HepG2 (cell line): ENCODE measurements around the gene IPO5. TPM values are rescaled to one million over a fixed set of nuclear protein-coding genes. Genes with fewer than 3 reads are reported as not detected.

ENCODE experiments used
- ADNP ChIP-seq: sonication (generic); formaldehyde crosslinking; IDR thresholded peaks from 2 replicates; pipeline ENCODE4 v1.4.0; 2020; ENCODE audit warnings: missing genetic modification reagents
- ATF6 ChIP-seq: sonication (generic); formaldehyde crosslinking; conservative IDR thresholded peaks from 2 replicates; pipeline ENCODE4 v1.4.0; 2020; ENCODE audit warnings: missing genetic modification reagents
- BRD4 ChIP-seq: sonication (generic); formaldehyde crosslinking; IDR thresholded peaks from 2 replicates; pipeline ENCODE4 v1.4.0; 2020; ENCODE audit warnings: missing genetic modification reagents
- ELF3 ChIP-seq: IDR thresholded peaks from 2 replicates; pipeline ENCODE4 v1.6.1; 2016; ENCODE audit warnings: missing genetic modification reagents, missing compliant biosample characterization
- ETS1 ChIP-seq: sonication (generic); formaldehyde crosslinking; IDR thresholded peaks from 2 replicates; pipeline ENCODE4 v1.4.0; 2020; ENCODE audit warnings: missing genetic modification reagents
- ETV5 ChIP-seq: IDR thresholded peaks from 2 replicates; pipeline ENCODE4 v1.6.1; 2018; ENCODE audit warnings: missing biosample characterization, missing genetic modification reagents, inconsistent platforms, borderline replicate concordance
- FOXP1 ChIP-seq, 2 experiments: fragments of 450-650 bp in 1 of 2; IDR thresholded peaks; 2 replicates each; pipeline ENCODE4 v1.6.1; 2017 to 2018; ENCODE audit warnings: antibody characterized with exemption in 1 of 2
- GATAD2A ChIP-seq: IDR thresholded peaks from 2 replicates; pipeline ENCODE4 v1.6.1; 2016
- NCOA2 ChIP-seq: sonication (generic); formaldehyde crosslinking; IDR thresholded peaks from 2 replicates; pipeline ENCODE4 v1.8.0; 2022; ENCODE audit warnings: inconsistent platforms
- NFIB ChIP-seq: sonication (generic); formaldehyde crosslinking; IDR thresholded peaks from 2 replicates; pipeline ENCODE4 v1.9.0; 2021; ENCODE audit warnings: missing genetic modification reagents, mild to moderate bottlenecking, borderline replicate concordance
- SIX1 ChIP-seq: sonication (generic); formaldehyde crosslinking; IDR thresholded peaks from 2 replicates; pipeline ENCODE4 v1.4.0; 2020; ENCODE audit warnings: missing genetic modification reagents, borderline replicate concordance
- SP5 ChIP-seq: IDR thresholded peaks from 2 replicates; pipeline ENCODE4 v1.6.1; 2016; ENCODE audit warnings: low read depth, borderline replicate concordance
- TBX3 ChIP-seq: fragments of 450-650 bp; IDR thresholded peaks from 2 replicates; pipeline ENCODE4 v1.6.1; 2017; ENCODE audit warnings: antibody characterized with exemption, mild to moderate bottlenecking, inconsistent platforms, borderline replicate concordance
- TP53 ChIP-seq: sonication (generic); formaldehyde crosslinking; conservative IDR thresholded peaks from 2 replicates; pipeline ENCODE4 v1.4.0; 2020; ENCODE audit warnings: missing genetic modification reagents
- WIZ ChIP-seq: sonication (generic); formaldehyde crosslinking; IDR thresholded peaks from 2 replicates; pipeline ENCODE4 v1.5.1; 2020; ENCODE audit warnings: mild to moderate bottlenecking, missing genetic modification reagents
- ZFP36 ChIP-seq: fragments of 150-350 bp; IDR thresholded peaks from 2 replicates; pipeline ENCODE4 v1.6.1; 2018; ENCODE audit warnings: borderline replicate concordance, low read length, low read depth; ENCODE audit not compliant: partially characterized antibody
- ZFP37 ChIP-seq: sonication (generic); formaldehyde crosslinking; IDR thresholded peaks from 2 replicates; pipeline ENCODE4 v1.4.0; 2020; ENCODE audit warnings: missing genetic modification reagents, borderline replicate concordance
- ZNF207 ChIP-seq: fragments of 450-650 bp; IDR thresholded peaks from 2 replicates; pipeline ENCODE4 v1.6.1; 2016; ENCODE audit warnings: antibody characterized with exemption, borderline replicate concordance
- ZNF24 ChIP-seq: fragments of 450-650 bp; IDR thresholded peaks from 2 replicates; pipeline ENCODE4 v1.6.1; 2017; ENCODE audit warnings: antibody characterized with exemption, mild to moderate bottlenecking
- ZNF326 ChIP-seq: sonication (generic); formaldehyde crosslinking; IDR thresholded peaks from 2 replicates; pipeline ENCODE4 v1.4.0; 2020; ENCODE audit warnings: missing genetic modification reagents, borderline replicate concordance
- ZNF414 ChIP-seq: sonication (generic); formaldehyde crosslinking; IDR thresholded peaks from 2 replicates; pipeline ENCODE4 v1.5.0; 2020; ENCODE audit warnings: missing genetic modification reagents
- ZNF589 ChIP-seq: sonication (generic); formaldehyde crosslinking; conservative IDR thresholded peaks from 2 replicates; pipeline ENCODE4 v1.8.0; 2022; ENCODE audit warnings: mild to moderate bottlenecking, moderate library complexity, missing genetic modification reagents
- ZNF605 ChIP-seq: sonication (generic); formaldehyde crosslinking; IDR thresholded peaks from 2 replicates; pipeline ENCODE4 v1.8.0; 2022; ENCODE audit warnings: mild to moderate bottlenecking, missing genetic modification reagents
- ZNF644 ChIP-seq: IDR thresholded peaks from 2 replicates; pipeline ENCODE4 v1.6.1; 2016; ENCODE audit warnings: low read depth
- ZNF709 ChIP-seq: sonication (generic); formaldehyde crosslinking; IDR thresholded peaks from 2 replicates; pipeline ENCODE4 v1.5.0; 2020; ENCODE audit warnings: mild to moderate bottlenecking, missing genetic modification reagents
- polyA plus RNA-seq, 8 experiments: library from polyadenylated mRNA; depleted of rRNA in 3 of 8; stranded (reverse) in 7 of 8; unstranded in 1 of 8; fragments of >200 nt; fragmentation: Illumina TruSeq in 4 of 8; extraction: Trizol in 4 of 8; gene quantifications; 2 replicates each; pipeline versions ENCODE4 v1.2.1 to v1.2.3, GENCODE V29; 2011 to 2016; ENCODE audit warnings: low read depth in 4 of 8, missing spikeins in 1 of 8, mixed read lengths in 1 of 8; ENCODE audit not compliant: insufficient read depth in 1 of 8
- total RNA-seq, 5 experiments: library from RNA; depleted of rRNA; stranded (reverse); fragments of >200 nt; fragmentation: Illumina TruSeq; extraction: Trizol; gene quantifications; 2 replicates each; pipeline ENCODE4 v1.2.3, GENCODE V29; 2016; ENCODE audit warnings: low read depth in 1 of 5
- TF ChIP-seq, protein P1 (sequence below): sonication (generic); formaldehyde crosslinking; IDR thresholded peaks from 2 replicates; pipeline ENCODE4 v1.5.1; 2020; ENCODE audit warnings: mild to moderate bottlenecking, moderate library complexity, missing genetic modification reagents
- TF ChIP-seq, protein P2 (sequence below): sonication (generic); formaldehyde crosslinking; IDR thresholded peaks from 2 replicates; pipeline ENCODE4 v1.5.0; 2020; ENCODE audit warnings: missing genetic modification reagents

The IPO5 gene
- total and polyA plus RNA-seq, 2 of the 13 experiments (the other 11 are each of a cell fraction or from before 2014, with no cell fraction given), result 155 to 242 TPM

- TF ChIP-seq ZNF605 (CRISPR knock-in tag), result 0 out of 2 replicates have a peak, but pooled peaks have one; percentile 46
- no peak for TF ChIP-seq ETS1 (CRISPR knock-in tag)
- peak; percentile 65; the same call in 1 of the 2 replicates for TF ChIP-seq GATAD2A
- no peak for TF ChIP-seq WIZ (CRISPR knock-in tag)
- no peak for TF ChIP-seq ZNF589 (CRISPR knock-in tag)
- TF ChIP-seq BRD4 (CRISPR knock-in tag), result no peak
- no peak; the same call in 1 of the 2 replicates for TF ChIP-seq ADNP (CRISPR knock-in tag)
- no peak for TF ChIP-seq ZFP36
- peak; percentile 47; the same call in 1 of the 2 replicates for TF ChIP-seq TBX3
- no peak for TF ChIP-seq ZNF207
- no peak for TF ChIP-seq ZNF24
- TF ChIP-seq ZNF709, result 0 out of 2 replicates have a peak, but pooled peaks have one; percentile 42
- peak; percentile 96 for TF ChIP-seq NFIB (CRISPR knock-in tag)
- TF ChIP-seq ELF3 (CRISPR knock-in tag), result peak; percentile 87
- peak; percentile 34; the same call in 1 of the 2 replicates for TF ChIP-seq SP5 (CRISPR knock-in tag)
- peak; percentile 62 for TF ChIP-seq FOXP1 (IDR thresholded peaks at IDR 0.05)
- TF ChIP-seq FOXP1 (CRISPR knock-in tag; IDR thresholded peaks at IDR 0.05), result peak; percentile 91
- peak; percentile 87 for TF ChIP-seq NCOA2 (CRISPR knock-in tag)
- no peak for TF ChIP-seq ZNF326 (CRISPR knock-in tag)
- TF ChIP-seq TP53 (CRISPR knock-in tag), result 0 out of 2 replicates have a peak, but pooled peaks have one; percentile 23
- TF ChIP-seq ZNF414, result no peak
- TF ChIP-seq ZFP37 (CRISPR knock-in tag), result 0 out of 2 replicates have a peak, but pooled peaks have one; percentile 47
- TF ChIP-seq, protein P1, sequence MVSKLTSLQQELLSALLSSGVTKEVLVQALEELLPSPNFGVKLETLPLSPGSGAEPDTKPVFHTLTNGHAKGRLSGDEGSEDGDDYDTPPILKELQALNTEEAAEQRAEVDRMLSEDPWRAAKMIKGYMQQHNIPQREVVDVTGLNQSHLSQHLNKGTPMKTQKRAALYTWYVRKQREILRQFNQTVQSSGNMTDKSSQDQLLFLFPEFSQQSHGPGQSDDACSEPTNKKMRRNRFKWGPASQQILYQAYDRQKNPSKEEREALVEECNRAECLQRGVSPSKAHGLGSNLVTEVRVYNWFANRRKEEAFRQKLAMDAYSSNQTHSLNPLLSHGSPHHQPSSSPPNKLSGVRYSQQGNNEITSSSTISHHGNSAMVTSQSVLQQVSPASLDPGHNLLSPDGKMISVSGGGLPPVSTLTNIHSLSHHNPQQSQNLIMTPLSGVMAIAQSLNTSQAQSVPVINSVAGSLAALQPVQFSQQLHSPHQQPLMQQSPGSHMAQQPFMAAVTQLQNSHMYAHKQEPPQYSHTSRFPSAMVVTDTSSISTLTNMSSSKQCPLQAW (CRISPR knock-in tag), result peak; percentile 42; the same call in 1 of the 2 replicates
- TF ChIP-seq, protein P2, sequence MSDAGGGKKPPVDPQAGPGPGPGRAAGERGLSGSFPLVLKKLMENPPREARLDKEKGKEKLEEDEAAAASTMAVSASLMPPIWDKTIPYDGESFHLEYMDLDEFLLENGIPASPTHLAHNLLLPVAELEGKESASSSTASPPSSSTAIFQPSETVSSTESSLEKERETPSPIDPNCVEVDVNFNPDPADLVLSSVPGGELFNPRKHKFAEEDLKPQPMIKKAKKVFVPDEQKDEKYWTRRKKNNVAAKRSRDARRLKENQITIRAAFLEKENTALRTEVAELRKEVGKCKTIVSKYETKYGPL, result no peak
- peak; percentile 65; the same call in 1 of the 2 replicates for TF ChIP-seq SIX1 (CRISPR knock-in tag)
- TF ChIP-seq ATF6 (CRISPR knock-in tag), result no peak
- TF ChIP-seq ZNF644 (CRISPR knock-in tag), result peak; percentile 59
- peak; percentile 95 for TF ChIP-seq ETV5 (CRISPR knock-in tag)
These were observed 96.6 kb downstream of the IPO5 start (continued) for GRCh38 chr13:98050041-98050466.
